Endothelial cell (in vitro differentiated cells): ENCODE measurements around the gene KCNJ6. TPM values are rescaled to one million over a fixed set of nuclear protein-coding genes. Genes with fewer than 3 reads are reported as not detected.

ENCODE experiments used
- DNase-seq: peaks from one replicate; pipeline ENCODE4 v3.0.0; 2021; ENCODE audit warnings: low spot score
- H3K27ac Mint-ChIP-seq: one replicate; pipeline ENCODE4 v1.8.0; 2021; ENCODE audit warnings: mixed read lengths, inconsistent platforms; ENCODE audit not compliant: unreplicated experiment
- H3K27me3 Mint-ChIP-seq: one replicate; pipeline ENCODE4 v1.8.0; 2021; ENCODE audit warnings: mild to moderate bottlenecking, moderate library complexity, mixed read lengths, inconsistent platforms; ENCODE audit not compliant: unreplicated experiment
- H3K36me3 Mint-ChIP-seq: one replicate; pipeline ENCODE4 v1.8.0; 2021; ENCODE audit warnings: mild to moderate bottlenecking, low read depth, mixed read lengths, inconsistent platforms; ENCODE audit not compliant: unreplicated experiment
- H3K4me1 Mint-ChIP-seq: one replicate; pipeline ENCODE4 v1.8.0; 2021; ENCODE audit warnings: mild to moderate bottlenecking, mixed read lengths, inconsistent platforms; ENCODE audit not compliant: unreplicated experiment
- H3K4me3 Mint-ChIP-seq: one replicate; pipeline ENCODE4 v1.8.0; 2021; ENCODE audit warnings: mild to moderate bottlenecking, mixed read lengths, inconsistent platforms; ENCODE audit not compliant: unreplicated experiment
- H3K9me3 Mint-ChIP-seq: one replicate; pipeline ENCODE4 v1.8.0; 2021; ENCODE audit warnings: mixed read lengths, inconsistent platforms; ENCODE audit not compliant: unreplicated experiment
- total RNA-seq: library from RNA; stranded (reverse); fragmentation: NEBNext Ultra II Directional; extraction: Animal tissue kit (Norgen Biotek cat#: 25700); gene quantifications from one replicate; pipeline ENCODE4 v1.2.1, GENCODE V29; 2021; ENCODE audit not compliant: unreplicated experiment
- TF ChIP-seq, protein P1 (sequence below): fragments of 200-600 bp; sonication (generic); IDR thresholded peaks from one replicate; pipeline ENCODE4 v1.5.0; 2021; ENCODE audit warnings: antibody characterized with exemption; ENCODE audit not compliant: unreplicated experiment

The KCNJ6 gene
- total RNA-seq, 1 donor from 2014 or later: 0.41 TPM

DNA sequence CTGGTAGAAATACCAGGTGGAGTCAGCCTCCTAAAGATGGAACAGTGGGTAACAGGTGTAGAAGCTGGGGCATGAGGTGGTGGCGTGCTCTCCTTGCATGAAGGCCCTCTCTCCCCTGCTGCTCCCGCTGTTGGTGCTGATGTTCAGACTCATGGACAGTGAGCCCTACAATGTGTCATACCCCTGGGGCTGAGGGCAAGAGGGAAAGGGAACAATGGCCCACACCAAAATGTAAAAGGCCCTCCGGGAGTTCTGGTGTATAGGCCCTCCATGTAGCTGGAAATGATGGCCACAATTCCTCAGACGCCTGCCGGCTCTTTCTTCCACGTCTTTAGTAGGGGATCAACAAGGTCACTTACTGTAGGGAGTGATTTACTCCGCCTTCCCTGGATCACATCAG, 354.8 kb downstream of the KCNJ6 start:
- no peaks in the 10 kb centered on the region for H3K9me3 Mint-ChIP-seq
- TF ChIP-seq, protein P1, sequence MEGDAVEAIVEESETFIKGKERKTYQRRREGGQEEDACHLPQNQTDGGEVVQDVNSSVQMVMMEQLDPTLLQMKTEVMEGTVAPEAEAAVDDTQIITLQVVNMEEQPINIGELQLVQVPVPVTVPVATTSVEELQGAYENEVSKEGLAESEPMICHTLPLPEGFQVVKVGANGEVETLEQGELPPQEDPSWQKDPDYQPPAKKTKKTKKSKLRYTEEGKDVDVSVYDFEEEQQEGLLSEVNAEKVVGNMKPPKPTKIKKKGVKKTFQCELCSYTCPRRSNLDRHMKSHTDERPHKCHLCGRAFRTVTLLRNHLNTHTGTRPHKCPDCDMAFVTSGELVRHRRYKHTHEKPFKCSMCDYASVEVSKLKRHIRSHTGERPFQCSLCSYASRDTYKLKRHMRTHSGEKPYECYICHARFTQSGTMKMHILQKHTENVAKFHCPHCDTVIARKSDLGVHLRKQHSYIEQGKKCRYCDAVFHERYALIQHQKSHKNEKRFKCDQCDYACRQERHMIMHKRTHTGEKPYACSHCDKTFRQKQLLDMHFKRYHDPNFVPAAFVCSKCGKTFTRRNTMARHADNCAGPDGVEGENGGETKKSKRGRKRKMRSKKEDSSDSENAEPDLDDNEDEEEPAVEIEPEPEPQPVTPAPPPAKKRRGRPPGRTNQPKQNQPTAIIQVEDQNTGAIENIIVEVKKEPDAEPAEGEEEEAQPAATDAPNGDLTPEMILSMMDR: no peak
- peaks cover 3% of the 10 kb centered on the region for H3K27me3 Mint-ChIP-seq
- no peak for DNase-seq
- no peaks in the 10 kb centered on the region for H3K36me3 Mint-ChIP-seq
- no peak overlapping the region for H3K27ac Mint-ChIP-seq
- H3K4me1 Mint-ChIP-seq: peaks cover 11% of the 10 kb centered on the region
- no peak overlapping the region for H3K4me3 Mint-ChIP-seq

DNA sequence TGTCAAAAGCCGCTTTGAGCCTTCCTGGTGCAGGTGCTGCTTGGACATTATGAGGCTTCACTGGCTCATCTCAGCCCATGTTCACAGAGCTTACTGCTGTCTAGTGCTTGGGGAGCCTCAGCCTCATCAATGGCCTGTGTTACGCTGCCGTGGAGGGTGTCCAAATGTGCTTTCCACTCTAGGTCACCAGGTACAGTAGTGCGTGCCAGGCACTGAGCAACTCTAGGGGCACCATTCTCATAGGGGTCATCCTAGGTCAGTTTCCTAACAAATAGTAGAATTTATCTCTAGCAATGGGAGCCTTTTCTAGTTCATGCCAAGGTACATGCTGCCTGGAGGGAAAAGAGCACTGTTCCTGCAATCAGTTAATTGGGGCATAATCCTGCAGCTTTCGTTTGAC, 355.9 kb downstream of the KCNJ6 start:
- TF ChIP-seq, protein P1: no peak
- Mint-ChIP-seq H3K27me3 (peaks cover 3% of the 10 kb centered on the region), H3K4me3 (no peak overlapping the region), H3K27ac (no peak overlapping the region), H3K4me1 (peaks cover 11% of the 10 kb centered on the region), H3K9me3 (no peaks in the 10 kb centered on the region), H3K36me3 (no peaks in the 10 kb centered on the region)
- DNase-seq: no peak

DNA sequence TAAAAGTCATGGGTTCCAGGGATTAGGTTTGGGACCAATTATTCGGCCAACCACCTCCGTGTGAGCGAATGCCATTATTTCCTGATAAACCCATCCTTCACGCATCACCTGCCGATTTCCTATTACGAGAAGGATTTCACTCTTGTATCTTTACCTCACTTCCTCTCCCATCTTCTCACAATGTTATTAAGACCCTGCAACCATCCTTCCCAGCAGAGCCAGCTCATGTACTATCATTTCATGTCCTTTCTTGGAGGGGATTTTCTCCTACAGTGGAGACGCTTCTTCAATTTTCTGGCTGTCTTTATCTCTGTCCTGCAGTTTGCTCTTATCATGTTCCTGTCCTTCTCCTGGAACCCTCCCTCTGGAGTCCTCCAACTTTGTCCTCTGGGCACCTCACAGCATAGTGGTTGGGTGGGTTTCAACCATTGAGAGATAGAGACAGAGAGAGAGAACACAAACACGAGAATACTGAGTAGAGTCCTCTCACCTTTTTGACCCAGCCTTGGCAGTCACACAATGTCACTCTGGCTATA, 357.5 kb downstream of the KCNJ6 start:
- H3K4me1 Mint-ChIP-seq: no peaks in the 10 kb centered on the region
- TF ChIP-seq, protein P1: no peak
- no peaks in the 10 kb centered on the region for H3K9me3 Mint-ChIP-seq

More for the DNA sequence above, 357.5 kb downstream of the KCNJ6 start:
- Mint-ChIP-seq H3K36me3 (no peaks in the 10 kb centered on the region), H3K27ac (no peak overlapping the region), H3K4me3 (no peak overlapping the region), H3K27me3 (no peaks in the 10 kb centered on the region)
- no peak for DNase-seq
